ENCODE data around the gene SH3BP1. TPM values are rescaled to one million over a fixed set of nuclear protein-coding genes. Genes with fewer than 3 reads are reported as not detected.

The SH3BP1 gene
- total and polyA plus RNA-seq, 2 of the 13 experiments (the other 11 are each of a cell fraction or from before 2014, with no cell fraction given) = 8.4 to 18.5 TPM

- no peak for TF ChIP-seq CENPBD1 (CRISPR knock-in tag; IDR thresholded peaks at IDR 0.05; ENCODE audit: borderline replicate concordance, low read depth)
- TF ChIP-seq HNRNPLL (IDR thresholded peaks at IDR 0.05; ENCODE audit: low read depth, low read length, poor library complexity, severe bottlenecking) = peak; percentile 24
- TF ChIP-seq TGIF2 (CRISPR knock-in tag; IDR thresholded peaks at IDR 0.05) = peak; percentile 81; the same call in 1 of the 2 replicates
- TF ChIP-seq STAT6 (CRISPR knock-in tag; IDR thresholded peaks at IDR 0.05; ENCODE audit: borderline replicate concordance) = no peak
- TF ChIP-seq ZNF775 (CRISPR knock-in tag; IDR thresholded peaks at IDR 0.05; ENCODE audit: borderline replicate concordance) = no peak
- no peak for TF ChIP-seq RFXAP (CRISPR knock-in tag; IDR thresholded peaks at IDR 0.05; ENCODE audit: borderline replicate concordance)
- TF ChIP-seq CHCHD3 (CRISPR knock-in tag; IDR thresholded peaks at IDR 0.05) = no peak
- no peak for TF ChIP-seq FIP1L1 (IDR thresholded peaks at IDR 0.05; ENCODE audit: borderline replicate concordance, insufficient read depth, low read depth, low read length)
- peak; percentile 80; the same call in 1 of the 2 replicates for TF ChIP-seq RCOR2 (CRISPR knock-in tag; IDR thresholded peaks at IDR 0.05)
- TF ChIP-seq PAXIP1 (CRISPR knock-in tag; conservative IDR thresholded peaks at IDR 0.05) = peak; percentile 83
- TF ChIP-seq HMGXB4 (CRISPR knock-in tag; IDR thresholded peaks at IDR 0.05; ENCODE audit: borderline replicate concordance in 1 of 2, low read depth in 1 of 2) = peak; percentile 31 to 59; a peak in 3 of 4 replicates
- no peak for TF ChIP-seq GABPA (IDR thresholded peaks at IDR 0.05; ENCODE audit: low read depth, low read length)
- TF ChIP-seq GABPA (CRISPR knock-in tag; IDR thresholded peaks at IDR 0.05; ENCODE audit: low read depth) = peak; percentile 22; the same call in 1 of the 2 replicates
- TF ChIP-seq ZNF224 (CRISPR knock-in tag; IDR thresholded peaks at IDR 0.05) = no peak
- no peak for TF ChIP-seq MAFG (CRISPR knock-in tag; IDR thresholded peaks at IDR 0.05)
- 0 out of 2 replicates have a peak, but pooled peaks have one; percentile 42 for TF ChIP-seq ZNF33B (CRISPR knock-in tag; IDR thresholded peaks at IDR 0.05)
- TF ChIP-seq ZNF121 (CRISPR knock-in tag; IDR thresholded peaks at IDR 0.05) = peak; percentile 42; the same call in 1 of the 2 replicates
- TF ChIP-seq TBP (CRISPR knock-in tag; IDR thresholded peaks at IDR 0.05) = no peak
- TF ChIP-seq KDM1A (CRISPR knock-in tag; IDR thresholded peaks at IDR 0.05) = peak; percentile 71; the same call in 1 of the 2 replicates
- peak; percentile 64 for TF ChIP-seq ZBTB7B (CRISPR knock-in tag; IDR thresholded peaks at IDR 0.05)
- peak; percentile 69 for TF ChIP-seq U2AF1 (optimal IDR thresholded peaks at IDR 0.05; ENCODE audit: low read depth, low read length)
Observed at GRCh38 chr22:37659066-37659896, 19.8 kb downstream of the SH3BP1 start (continued).

Data from HepG2 (cell line).